ENCODE results near the gene TTC27. TPM values are rescaled to one million over a fixed set of nuclear protein-coding genes. Genes with fewer than 3 reads are reported as not detected.
"Not testable (repeated sequence)": the region's sequence is repeated elsewhere in the genome, so short reads cannot be mapped to it uniquely, and the experiment has no call there.

TTC27 gene
- total RNA-seq, 2 experiments from 2014 or later = 25.3 to 27.7 TPM

DNA sequence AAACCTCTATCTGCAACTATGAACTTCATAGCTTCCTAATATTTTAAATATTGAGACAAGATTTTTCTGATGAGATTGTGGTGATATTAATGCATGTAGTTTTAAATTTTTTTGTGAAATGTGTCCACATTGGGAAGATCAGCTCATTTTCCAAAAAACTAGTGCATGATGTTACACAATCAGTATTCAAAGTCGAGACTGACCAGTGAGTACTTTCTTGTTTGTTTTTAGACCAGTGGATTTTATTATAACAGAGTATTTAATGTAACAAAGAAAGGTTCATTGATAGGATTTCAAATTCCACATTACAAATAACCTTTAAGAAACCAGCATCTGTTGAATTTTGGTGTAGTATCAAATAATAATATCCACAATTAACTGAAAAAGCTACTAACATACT is 99.3 kb downstream of the TTC27 start:
- Histone ChIP-seq H4K20me1 (ENCODE audit: insufficient read depth, low read length) (no peaks in the 10 kb centered on the region), H3K4me3 (ENCODE audit: low read depth, low read length, poor library complexity, severe bottlenecking) (no peak overlapping the region), H3K36me3 (ENCODE audit: insufficient read depth, low read length) (peaks cover 4% of the 10 kb centered on the region; the same call in 1 of the 2 replicates), H3K4me1 (ENCODE audit: insufficient read depth, low read length, poor library complexity, severe bottlenecking) (no peaks in the 10 kb centered on the region), H3K9me2 (ENCODE audit: insufficient read depth, low read length) (no peaks in the 10 kb centered on the region), H3K79me2 (ENCODE audit: insufficient read depth, low read depth, low read length) (no peaks in the 10 kb centered on the region), H3K9me3 (ENCODE audit: low read length) (no peaks in the 10 kb centered on the region), H2AFZ (ENCODE audit: low read length) (no peak overlapping the region), H3K4me2 (ENCODE audit: low read length) (no peak overlapping the region), H3K27ac (ENCODE audit: low read depth, low read length, poor library complexity, severe bottlenecking) (no peak overlapping the region)
- TF ChIP-seq EZH2phosphoT487 (IDR thresholded peaks at IDR 0.05; ENCODE audit: borderline replicate concordance, low read depth, low read length) = no peak
- TF ChIP-seq, protein P1, sequence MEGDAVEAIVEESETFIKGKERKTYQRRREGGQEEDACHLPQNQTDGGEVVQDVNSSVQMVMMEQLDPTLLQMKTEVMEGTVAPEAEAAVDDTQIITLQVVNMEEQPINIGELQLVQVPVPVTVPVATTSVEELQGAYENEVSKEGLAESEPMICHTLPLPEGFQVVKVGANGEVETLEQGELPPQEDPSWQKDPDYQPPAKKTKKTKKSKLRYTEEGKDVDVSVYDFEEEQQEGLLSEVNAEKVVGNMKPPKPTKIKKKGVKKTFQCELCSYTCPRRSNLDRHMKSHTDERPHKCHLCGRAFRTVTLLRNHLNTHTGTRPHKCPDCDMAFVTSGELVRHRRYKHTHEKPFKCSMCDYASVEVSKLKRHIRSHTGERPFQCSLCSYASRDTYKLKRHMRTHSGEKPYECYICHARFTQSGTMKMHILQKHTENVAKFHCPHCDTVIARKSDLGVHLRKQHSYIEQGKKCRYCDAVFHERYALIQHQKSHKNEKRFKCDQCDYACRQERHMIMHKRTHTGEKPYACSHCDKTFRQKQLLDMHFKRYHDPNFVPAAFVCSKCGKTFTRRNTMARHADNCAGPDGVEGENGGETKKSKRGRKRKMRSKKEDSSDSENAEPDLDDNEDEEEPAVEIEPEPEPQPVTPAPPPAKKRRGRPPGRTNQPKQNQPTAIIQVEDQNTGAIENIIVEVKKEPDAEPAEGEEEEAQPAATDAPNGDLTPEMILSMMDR (conservative IDR thresholded peaks at IDR 0.05; ENCODE audit: low read length) = no peak
- intact Hi-C loops (cut with micrococcal nuclease; ENCODE audit: unreplicated experiment) = no loop called here
- no TSS peak for BruUV-seq (replicated peaks)
- ChIA-PET CTCF (ENCODE audit: unreplicated experiment) (no interaction called here), POLR2A (interaction anchor here (0.7 to 1.6 kb wide), 3 partner anchors 13 to 362 kb away, joined by 3 to 4 read pairs (median 4); no protein-coding TSS in a partner anchor)
- no peak for DNase-seq (ENCODE audit: low spot score)

DNA sequence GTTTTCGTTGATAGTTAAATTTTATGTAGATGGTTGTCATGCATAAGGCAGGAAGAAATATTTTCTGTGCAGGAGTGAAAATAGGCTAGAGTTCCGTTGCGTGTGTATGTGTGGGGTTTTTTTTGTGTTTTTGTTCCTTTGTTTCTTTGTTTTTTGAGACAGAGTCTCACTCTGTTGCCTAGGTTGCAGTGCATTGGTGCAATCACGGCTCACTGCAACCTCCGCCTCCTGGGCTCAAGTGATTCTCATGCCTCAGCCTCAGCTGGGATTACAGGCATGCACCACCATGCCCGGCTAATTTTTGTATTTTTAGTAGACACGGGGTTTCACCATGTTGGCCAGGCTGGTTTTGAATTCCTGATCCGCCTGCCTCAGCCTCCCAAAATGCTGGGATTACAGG is 103.1 kb downstream of the TTC27 start:
- H3K27ac ChIP-seq (ENCODE audit: low read depth, low read length, poor library complexity, severe bottlenecking); H3K9me2 ChIP-seq (ENCODE audit: insufficient read depth, low read length); H3K79me2 ChIP-seq (ENCODE audit: insufficient read depth, low read depth, low read length); BruUV-seq (replicated peaks); H4K20me1 ChIP-seq (ENCODE audit: insufficient read depth, low read length); H3K4me1 ChIP-seq (ENCODE audit: insufficient read depth, low read length, poor library complexity, severe bottlenecking); CTCF ChIA-PET (ENCODE audit: unreplicated experiment); H3K36me3 ChIP-seq (ENCODE audit: insufficient read depth, low read length); H2AFZ ChIP-seq (ENCODE audit: low read length); H3K9me3 ChIP-seq (ENCODE audit: low read length); H3K4me2 ChIP-seq (ENCODE audit: low read length); intact Hi-C loops (cut with micrococcal nuclease; ENCODE audit: unreplicated experiment); H3K4me3 ChIP-seq (ENCODE audit: low read depth, low read length, poor library complexity, severe bottlenecking); DNase-seq (ENCODE audit: low spot score): not testable (repeated sequence)
- POLR2A ChIA-PET = interaction anchor here (0.7 kb wide), 1 partner anchor 546 kb away, joined by 3 read pairs; no protein-coding TSS in a partner anchor

DNA sequence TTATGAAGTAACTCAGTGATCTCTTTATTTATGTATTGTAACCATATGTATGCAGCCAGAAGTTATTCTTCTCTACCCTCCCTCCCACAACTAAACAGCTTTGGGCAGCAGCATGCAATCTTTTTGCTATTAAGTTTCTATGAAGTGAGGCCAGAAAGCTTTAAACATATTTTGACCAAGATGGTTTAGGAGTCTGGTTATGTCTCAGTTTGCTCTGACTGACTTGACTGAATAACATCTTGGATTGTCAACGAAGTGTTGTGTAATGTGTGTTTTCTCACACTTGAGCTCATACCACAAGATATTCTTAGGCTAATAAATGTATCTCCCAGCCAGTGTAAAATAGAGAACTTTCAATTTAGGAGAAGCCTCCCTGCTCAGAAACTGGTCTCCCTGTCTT is 104.3 kb downstream of the TTC27 start:
- ChIA-PET CTCF (ENCODE audit: unreplicated experiment) (no interaction called here), POLR2A (no interaction called here)
- Histone ChIP-seq H3K9me3 (ENCODE audit: low read length) (no peaks in the 10 kb centered on the region), H3K4me2 (ENCODE audit: low read length) (no peak overlapping the region), H3K9me2 (ENCODE audit: insufficient read depth, low read length) (no peaks in the 10 kb centered on the region), H3K36me3 (ENCODE audit: insufficient read depth, low read length) (peaks cover 11% of the 10 kb centered on the region), H2AFZ (ENCODE audit: low read length) (no peak overlapping the region), H4K20me1 (ENCODE audit: insufficient read depth, low read length) (no peaks in the 10 kb centered on the region), H3K4me3 (ENCODE audit: low read depth, low read length, poor library complexity, severe bottlenecking) (no peak overlapping the region), H3K79me2 (ENCODE audit: insufficient read depth, low read depth, low read length) (no peaks in the 10 kb centered on the region), H3K27ac (ENCODE audit: low read depth, low read length, poor library complexity, severe bottlenecking) (no peak overlapping the region), H3K4me1 (ENCODE audit: insufficient read depth, low read length, poor library complexity, severe bottlenecking) (no peaks in the 10 kb centered on the region)
- DNase-seq (ENCODE audit: low spot score) = no peak
- intact Hi-C loops (cut with micrococcal nuclease; ENCODE audit: unreplicated experiment) = no loop called here
- no peak for TF ChIP-seq EZH2phosphoT487 (IDR thresholded peaks at IDR 0.05; ENCODE audit: borderline replicate concordance, low read depth, low read length)
- TF ChIP-seq, protein P1 (conservative IDR thresholded peaks at IDR 0.05; ENCODE audit: low read length) = no peak
- BruUV-seq (replicated peaks) = no TSS peak

Data from OCI-LY7 (cell line).